CD4-positive, alpha-beta memory T cell (primary cell): ENCODE data around the gene ZBTB32. TPM values are rescaled to one million over a fixed set of nuclear protein-coding genes. Genes with fewer than 3 reads are reported as not detected.

Experiments used
- CTCF ChIA-PET: fragments of 350-600 bp; sonication (Branson Sonifier 250); formaldehyde crosslinking; loops from one replicate; lab custom pipeline; 2021; ENCODE audit warnings: inconsistent platforms; ENCODE audit not compliant: partially characterized antibody; lab: Charles Lee
- POLR2A ChIA-PET: fragments of 350-600 bp; sonication (Branson Sonifier 250); formaldehyde crosslinking; loops from one replicate; lab custom pipeline; 2021; ENCODE audit not compliant: partially characterized antibody; lab: Charles Lee
- DNase-seq, 5 donors: peaks; one replicate each; pipeline versions ENCODE4 v3.0.0 to v3.0.0-alpha.2; 2020 to 2022; ENCODE audit warnings: mixed read lengths in 1 of 5
- H3K27ac ChIP-seq: one replicate; pipeline ENCODE4 v1.7.0; 2013; ENCODE audit warnings: low read depth, low read length
- H3K27me3 ChIP-seq: 2 replicates; pipeline ENCODE4 v1.7.0; 2013; ENCODE audit warnings: mild to moderate bottlenecking, low read length, moderate library complexity; ENCODE audit not compliant: insufficient read depth
- H3K36me3 ChIP-seq: 2 replicates; pipeline ENCODE4 v1.7.0; 2013; ENCODE audit warnings: mild to moderate bottlenecking, low read length, moderate library complexity; ENCODE audit not compliant: insufficient read depth
- H3K4me1 ChIP-seq: 2 replicates; pipeline ENCODE4 v1.7.0; 2013; ENCODE audit warnings: mild to moderate bottlenecking, low read length, moderate library complexity; ENCODE audit not compliant: insufficient read depth
- H3K4me3 ChIP-seq, 2 donors: one replicate each; pipeline ENCODE4 v1.7.0; 2013; ENCODE audit warnings: low read length in 2 of 2, mild to moderate bottlenecking in 1 of 2
- H3K9me3 ChIP-seq, 2 donors: one replicate each; pipeline ENCODE4 v1.7.0; 2013; ENCODE audit warnings: low read length in 2 of 2, control low read depth in 1 of 2; ENCODE audit not compliant: control insufficient read depth in 1 of 2
- H3K27ac Mint-ChIP-seq, 7 donors: one replicate each; pipeline ENCODE4 v1.8.0; 2020 to 2021; ENCODE audit warnings: mixed read lengths in 7 of 7, mild to moderate bottlenecking in 6 of 7, inconsistent platforms in 3 of 7, moderate library complexity in 3 of 7
- H3K27me3 Mint-ChIP-seq, 2 donors: one replicate each; pipeline ENCODE4 v1.8.0; 2020 to 2021; ENCODE audit warnings: mixed read lengths in 2 of 2
- H3K36me3 Mint-ChIP-seq, 2 donors: one replicate each; pipeline ENCODE4 v1.8.0; 2020 to 2021; ENCODE audit warnings: mixed read lengths in 2 of 2, inconsistent platforms in 1 of 2, mild to moderate bottlenecking in 1 of 2
- H3K4me1 Mint-ChIP-seq, 4 donors: one replicate each; pipeline ENCODE4 v1.8.0; 2020 to 2021; ENCODE audit warnings: mixed read lengths in 4 of 4, mild to moderate bottlenecking in 1 of 4
- H3K4me3 Mint-ChIP-seq, 8 donors: one replicate each; pipeline ENCODE4 v1.8.0; 2020 to 2021; ENCODE audit warnings: mixed read lengths in 8 of 8, mild to moderate bottlenecking in 7 of 8, moderate library complexity in 6 of 8, inconsistent platforms in 3 of 8
- H3K9me3 Mint-ChIP-seq, 8 donors: one replicate each; pipeline ENCODE4 v1.8.0; 2020 to 2021; ENCODE audit warnings: mixed read lengths in 8 of 8, mild to moderate bottlenecking in 5 of 8, inconsistent platforms in 3 of 8, moderate library complexity in 1 of 8
- intact Hi-C: fragments of 100-400 bp; cut with micrococcal nuclease; formaldehyde crosslinking; loops from one replicate; pipeline ENCODE4 v1.15.1; 2023
- polyA plus RNA-seq, 2 donors: library from polyadenylated mRNA; unstranded; fragments of 300-500 nt; fragmentation: Illumina TruSeq; gene quantifications; one replicate each; pipeline ENCODE4 v1.2.3, GENCODE V29; 2021
- total RNA-seq, 2 experiments: library from RNA; stranded (reverse); gene quantifications; one replicate each; pipeline ENCODE4 v1.2.3, GENCODE V29; 2021

The ZBTB32 gene
- total and polyA plus RNA-seq, 4 experiments from 2014 or later, result 0.45 to 0.50 (median 0.49) TPM; not detected in 1

DNA sequence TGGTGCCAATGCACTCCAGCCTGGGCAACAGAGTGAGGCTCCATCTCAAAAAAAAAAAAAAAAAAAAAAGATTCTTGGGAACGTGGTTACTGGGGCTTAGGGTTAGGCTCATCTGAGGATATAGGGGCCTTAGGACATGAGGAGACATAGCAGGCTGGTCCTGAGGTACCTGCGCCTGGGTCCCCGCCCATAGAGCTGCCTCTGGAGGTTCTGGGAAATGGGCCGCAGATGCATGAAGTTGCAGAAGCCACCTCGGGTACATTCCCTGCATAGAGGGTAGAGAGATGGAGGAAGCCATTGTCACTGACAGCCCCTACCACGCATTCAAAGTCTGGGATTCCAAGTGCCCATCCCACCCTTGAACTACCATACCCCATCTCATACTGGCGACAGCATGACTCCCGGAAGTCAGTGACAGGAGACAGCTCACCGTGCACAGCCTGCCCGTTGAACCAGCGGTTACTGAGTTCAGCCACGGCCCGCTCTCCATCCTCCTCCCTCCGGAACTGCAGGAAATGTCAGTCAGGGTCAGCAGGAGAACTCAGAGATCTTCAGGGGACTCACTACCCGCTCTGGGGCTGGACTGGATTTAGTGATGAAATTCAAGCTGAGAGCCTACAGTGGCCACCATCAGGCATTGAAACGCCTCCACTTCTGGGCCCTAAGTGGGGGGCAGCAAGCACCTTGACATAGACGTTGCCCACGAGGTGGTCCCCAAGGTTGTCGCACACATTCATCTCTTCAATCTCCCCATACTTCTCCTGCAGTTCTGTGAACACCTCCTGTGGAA lies 39.5 kb downstream of the ZBTB32 start:
- Histone ChIP-seq H3K27ac (peak overlapping the region; percentile 99), H3K27me3 (no peaks in the 10 kb centered on the region), H3K4me3 (peak overlapping the region; percentile 67 to 87), H3K4me1 (peaks cover 63% of the 10 kb centered on the region), H3K9me3 (no peaks in the 10 kb centered on the region), H3K36me3 (peaks cover 4% of the 10 kb centered on the region)
- peak overlapping the region; percentile 98 to 100 (median 100) for H3K27ac Mint-ChIP-seq
- POLR2A ChIA-PET, result interaction anchor here (0.7 to 4.6 kb wide), 12 partner anchors 9 to 371 kb away, joined by 3 to 51 read pairs (median 8); partner anchors contain the start of genes COX6B1, HSPB6, KMT2B and POLR2I
- H3K4me1 Mint-ChIP-seq, result peaks cover 32 to 72% (median 50%) of the 10 kb centered on the region in 4 donors
- peaks cover 5 to 35% of the 10 kb centered on the region in 2 donors for H3K36me3 Mint-ChIP-seq
- no peaks in the 10 kb centered on the region for H3K27me3 Mint-ChIP-seq
- no peak for DNase-seq
- H3K9me3 Mint-ChIP-seq, result no peaks in the 10 kb centered on the region
- H3K4me3 Mint-ChIP-seq, result peak overlapping the region; percentile 95 to 99 (median 98)
- CTCF ChIA-PET, result interaction anchor here (0.8 to 1.0 kb wide), 2 partner anchors 41 to 49 kb away, joined by 3 to 5 read pairs; no protein-coding TSS in a partner anchor
- intact Hi-C loops, result loop anchor here (2.0 to 10.0 kb wide), 4 partner anchors 31 to 1631 kb away; partner anchors contain the start of genes ARHGAP33, HCST and ZNF527

- Histone ChIP-seq H3K4me1 (peaks cover 67% of the 10 kb centered on the region), H3K9me3 (no peaks in the 10 kb centered on the region), H3K27me3 (no peaks in the 10 kb centered on the region), H3K36me3 (no peaks in the 10 kb centered on the region), H3K4me3 (peak overlapping the region; percentile 67 to 87), H3K27ac (peak overlapping the region; percentile 99)
- H3K4me1 Mint-ChIP-seq, result peaks cover 32 to 77% (median 52%) of the 10 kb centered on the region in 4 donors
- peak; percentile 96 to 97 (median 96) for DNase-seq
- POLR2A ChIA-PET, result interaction anchor here (0.7 to 4.6 kb wide), 23 partner anchors 9 to 470 kb away, joined by 3 to 51 read pairs (median 4); partner anchors contain the start of genes COX6B1, HSPB6, KMT2B and POLR2I
- peak overlapping the region; percentile 98 to 100 (median 100) for H3K27ac Mint-ChIP-seq
- H3K36me3 Mint-ChIP-seq, result peaks cover 5 to 34% of the 10 kb centered on the region in 2 donors
- no peaks in the 10 kb centered on the region for H3K27me3 Mint-ChIP-seq
- intact Hi-C loops, result loop anchor here (1.0 to 10.0 kb wide), 10 partner anchors 27 to 1630 kb away; partner anchors contain the start of genes ARHGAP33, HCST, SCGB2B2 and THAP8
- H3K4me3 Mint-ChIP-seq, result peak overlapping the region; percentile 95 to 99 (median 98)
- CTCF ChIA-PET, result interaction anchor here (0.5 to 1.0 kb wide), 4 partner anchors 8 to 214 kb away, joined by 3 to 5 read pairs (median 3); no protein-coding TSS in a partner anchor
- H3K9me3 Mint-ChIP-seq, result no peaks in the 10 kb centered on the region
Measured at GRCh38 chr19:35744430-35745327, 40.3 kb downstream of the ZBTB32 start.

DNA sequence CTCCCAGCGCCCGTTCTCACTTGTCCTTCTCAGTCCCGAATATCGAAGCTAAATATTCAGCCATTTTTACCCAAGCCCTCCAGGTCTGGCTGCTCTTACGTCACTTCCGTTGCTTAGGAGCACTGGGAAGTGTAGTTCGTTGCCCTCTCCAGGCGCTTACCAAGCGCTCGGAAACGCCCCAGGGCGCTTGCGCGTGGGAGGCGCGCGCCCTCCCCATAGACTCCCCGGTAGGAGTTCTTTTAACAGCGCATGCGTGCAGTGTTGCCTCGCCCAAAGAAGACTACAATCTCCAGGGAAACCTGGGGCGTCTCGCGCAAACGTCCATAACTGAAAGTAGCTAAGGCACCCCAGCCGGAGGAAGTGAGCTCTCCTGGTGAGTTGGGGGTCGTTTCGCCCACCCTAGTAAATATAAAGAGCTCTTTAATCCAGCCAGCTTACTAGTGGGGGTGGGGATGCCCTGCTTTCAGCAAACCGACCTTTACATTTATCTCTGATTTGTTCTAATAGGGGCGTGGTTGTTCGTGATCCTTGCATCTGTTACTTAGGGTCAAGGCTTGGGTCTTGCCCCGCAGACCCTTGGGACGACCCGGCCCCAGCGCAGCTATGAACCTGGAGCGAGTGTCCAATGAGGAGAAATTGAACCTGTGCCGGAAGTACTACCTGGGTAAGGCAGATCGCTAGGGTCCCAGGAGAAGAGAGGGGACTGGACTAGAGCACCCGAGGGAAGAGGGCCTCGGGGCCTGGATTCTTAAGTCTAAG lies 41.1 kb downstream of the ZBTB32 start, which contains the start of the genes PSENEN and U2AF1L4:
Gene PSENEN (plus strand): TSS at position 324 of the 759 bp plus-strand sequence. CDS start 280 bp downstream, at position 604.
Gene U2AF1L4 (minus strand): TSS at position 91 of the 759 bp plus-strand sequence. CDS start 27 bp downstream, at position 64.
- CTCF ChIA-PET, result interaction anchor here (0.5 to 1.0 kb wide), 2 partner anchors 8 to 213 kb away, joined by 3 read pairs; no protein-coding TSS in a partner anchor
- peaks cover 5 to 32% of the 10 kb centered on the region in 2 donors for H3K36me3 Mint-ChIP-seq
- H3K36me3 ChIP-seq, result no peaks in the 10 kb centered on the region
- H3K4me1 ChIP-seq, result peaks cover 63% of the 10 kb centered on the region
- peak; percentile 97 to 99 (median 99) for DNase-seq
- H3K4me3 ChIP-seq, result peak within 1 kb of the TSS; percentile 87 to 91
- no peaks in the 10 kb centered on the region for H3K9me3 Mint-ChIP-seq
- peak within 1 kb of the TSS; percentile 99 for H3K27ac ChIP-seq
- intact Hi-C loops, result loop anchor here (1.0 to 10.0 kb wide), 10 partner anchors 28 to 1629 kb away; partner anchors contain the start of genes ARHGAP33, HCST, SCGB2B2 and THAP8
- POLR2A ChIA-PET, result interaction anchor here (0.8 to 4.6 kb wide), 21 partner anchors 10 to 469 kb away, joined by 3 to 51 read pairs (median 4); partner anchors contain the start of genes COX6B1, HSPB6, KMT2B and POLR2I
- H3K4me1 Mint-ChIP-seq, result peaks cover 33 to 72% (median 51%) of the 10 kb centered on the region in 4 donors
- peak within 1 kb of the TSS; percentile 95 to 99 (median 98) for H3K4me3 Mint-ChIP-seq
- peak within 1 kb of the TSS; percentile 98 to 100 (median 100) for H3K27ac Mint-ChIP-seq
- no peaks in the 10 kb centered on the region for H3K27me3 Mint-ChIP-seq
- H3K27me3 ChIP-seq, result no peaks in the 10 kb centered on the region
- H3K9me3 ChIP-seq, result no peaks in the 10 kb centered on the region

GRCh38 chr19:35746087-35746462 lies 41.7 kb downstream of the ZBTB32 start:
- DNase-seq, result no peak
- Mint-ChIP-seq H3K27me3 (no peaks in the 10 kb centered on the region), H3K36me3 (peaks cover 5 to 30% of the 10 kb centered on the region in 2 donors), H3K9me3 (no peaks in the 10 kb centered on the region), H3K27ac (peak overlapping the region; percentile 98 to 100 (median 100)), H3K4me3 (peak overlapping the region; percentile 95 to 99 (median 98)), H3K4me1 (peaks cover 32 to 67% (median 51%) of the 10 kb centered on the region in 4 donors)
- H3K27me3 ChIP-seq, result no peaks in the 10 kb centered on the region
- CTCF ChIA-PET, result interaction anchor here (1.0 kb wide), 1 partner anchor 9 kb away, joined by 3 read pairs; no protein-coding TSS in a partner anchor
- peak overlapping the region; percentile 99 for H3K27ac ChIP-seq
- no peaks in the 10 kb centered on the region for H3K9me3 ChIP-seq
- no peaks in the 10 kb centered on the region for H3K36me3 ChIP-seq
- intact Hi-C loops, result loop anchor here (5.0 to 10.0 kb wide), 3 partner anchors 974 to 1629 kb away; partner anchors contain the start of genes SCGB2B2, ZNF302, ZNF527 and ZNF599
- H3K4me3 ChIP-seq, result peak overlapping the region; percentile 87 to 91
- peaks cover 63% of the 10 kb centered on the region for H3K4me1 ChIP-seq
- POLR2A ChIA-PET, result interaction anchor here (0.9 to 4.6 kb wide), 16 partner anchors 10 to 468 kb away, joined by 3 to 51 read pairs (median 4); partner anchors contain the start of genes COX6B1, HSPB6, KMT2B and POLR2I

DNA sequence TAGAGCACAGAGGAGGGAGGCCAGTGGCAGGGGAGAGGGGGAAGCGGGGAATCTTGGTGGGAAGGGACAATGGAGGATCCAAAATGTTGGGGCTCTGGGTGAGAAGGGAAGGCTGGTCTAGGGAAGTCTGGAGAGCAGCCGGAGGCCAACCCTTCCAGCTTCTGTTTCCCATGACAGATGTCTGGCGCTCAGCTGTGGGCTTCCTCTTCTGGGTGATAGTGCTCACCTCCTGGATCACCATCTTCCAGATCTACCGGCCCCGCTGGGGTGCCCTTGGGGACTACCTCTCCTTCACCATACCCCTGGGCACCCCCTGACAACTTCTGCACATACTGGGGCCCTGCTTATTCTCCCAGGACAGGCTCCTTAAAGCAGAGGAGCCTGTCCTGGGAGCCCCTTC lies 42.2 kb downstream of the ZBTB32 start:
- Mint-ChIP-seq H3K27ac (peak overlapping the region in 4 of 7 donors; percentile 46 to 99 (median 87)), H3K4me3 (peak overlapping the region; percentile 95 to 99 (median 98)), H3K36me3 (peaks cover 5 to 30% of the 10 kb centered on the region in 2 donors), H3K9me3 (no peaks in the 10 kb centered on the region), H3K27me3 (no peaks in the 10 kb centered on the region), H3K4me1 (peaks cover 32 to 63% (median 51%) of the 10 kb centered on the region in 4 donors)
- Histone ChIP-seq H3K36me3 (no peaks in the 10 kb centered on the region), H3K9me3 (no peaks in the 10 kb centered on the region), H3K27me3 (no peaks in the 10 kb centered on the region), H3K4me3 (peak overlapping the region in 1 of 2 donors; percentile 87), H3K27ac (peak overlapping the region; percentile 99), H3K4me1 (peaks cover 60% of the 10 kb centered on the region)
- DNase-seq, result no peak
- ChIA-PET POLR2A (interaction anchor here (2.9 to 3.5 kb wide), 3 partner anchors 10 to 98 kb away, joined by 8 to 23 read pairs (median 11); partner anchors contain the start of genes COX6B1, HSPB6 and PROSER3), CTCF (no interaction called here)
- intact Hi-C loops, result loop anchor here (5.0 to 10.0 kb wide), 3 partner anchors 974 to 1628 kb away; partner anchors contain the start of genes SCGB2B2, ZNF302, ZNF527 and ZNF599
